DOHH2 (cell line): ENCODE measurements around the gene OBP2A.

Experiments used
- EZH2phosphoT487 ChIP-seq: fragments of 200-600 bp; sonication (generic); IDR thresholded peaks from 2 replicates; pipeline ENCODE4 v1.6.1; 2017; ENCODE audit warnings: borderline replicate concordance, mild to moderate bottlenecking, antibody characterized with exemption, low read length, moderate library complexity, mixed read lengths
- TF ChIP-seq, protein P1 (sequence below): fragments of 200-600 bp; sonication (generic); IDR thresholded peaks from one replicate; pipeline ENCODE4 v1.5.1; 2014; ENCODE audit warnings: antibody characterized with exemption, mild to moderate bottlenecking, low read depth, low read length; ENCODE audit not compliant: poor library complexity, severe bottlenecking

- TF ChIP-seq, protein P1, sequence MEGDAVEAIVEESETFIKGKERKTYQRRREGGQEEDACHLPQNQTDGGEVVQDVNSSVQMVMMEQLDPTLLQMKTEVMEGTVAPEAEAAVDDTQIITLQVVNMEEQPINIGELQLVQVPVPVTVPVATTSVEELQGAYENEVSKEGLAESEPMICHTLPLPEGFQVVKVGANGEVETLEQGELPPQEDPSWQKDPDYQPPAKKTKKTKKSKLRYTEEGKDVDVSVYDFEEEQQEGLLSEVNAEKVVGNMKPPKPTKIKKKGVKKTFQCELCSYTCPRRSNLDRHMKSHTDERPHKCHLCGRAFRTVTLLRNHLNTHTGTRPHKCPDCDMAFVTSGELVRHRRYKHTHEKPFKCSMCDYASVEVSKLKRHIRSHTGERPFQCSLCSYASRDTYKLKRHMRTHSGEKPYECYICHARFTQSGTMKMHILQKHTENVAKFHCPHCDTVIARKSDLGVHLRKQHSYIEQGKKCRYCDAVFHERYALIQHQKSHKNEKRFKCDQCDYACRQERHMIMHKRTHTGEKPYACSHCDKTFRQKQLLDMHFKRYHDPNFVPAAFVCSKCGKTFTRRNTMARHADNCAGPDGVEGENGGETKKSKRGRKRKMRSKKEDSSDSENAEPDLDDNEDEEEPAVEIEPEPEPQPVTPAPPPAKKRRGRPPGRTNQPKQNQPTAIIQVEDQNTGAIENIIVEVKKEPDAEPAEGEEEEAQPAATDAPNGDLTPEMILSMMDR: no peak
- TF ChIP-seq EZH2phosphoT487: no peak
Measured at GRCh38 chr9:135517407-135517822, 28.5 kb upstream of the OBP2A start.
